Testis (tissue), 3 donors: ENCODE measurements around the gene CDH5. TPM values are rescaled to one million over a fixed set of nuclear protein-coding genes. Genes with fewer than 3 reads are reported as not detected.

ENCODE experiments used
- DNase-seq: peaks from one replicate; pipeline ENCODE4 v3.0.0-alpha.2; 2019
- H3K27ac ChIP-seq, 2 donors: fragments of 200-600 bp; sonication (generic); one replicate each; pipeline ENCODE4 v1.5.1; 2019
- H3K27me3 ChIP-seq: fragments of 200-600 bp; sonication (generic); one replicate; pipeline ENCODE4 v1.5.1; 2019
- H3K36me3 ChIP-seq: fragments of 200-600 bp; sonication (generic); one replicate; pipeline ENCODE4 v1.5.1; 2017; ENCODE audit warnings: low read depth; ENCODE audit errors: missing control alignments
- H3K4me1 ChIP-seq: fragments of 200-600 bp; sonication (generic); one replicate; pipeline ENCODE4 v1.5.1; 2019
- H3K4me3 ChIP-seq, 2 donors: fragments of 200-600 bp; sonication (generic); one replicate each; pipeline ENCODE4 v1.5.1; 2017 to 2019
- H3K9me3 ChIP-seq: fragments of 200-600 bp; sonication (generic); one replicate; pipeline ENCODE4 v1.5.1; 2017
- CTCF ChIP-seq, 3 experiments: fragments of 450-650 bp in 2 of 3; fragments of 200-600 bp in 1 of 3; sonication (generic) in 1 of 3; IDR thresholded peaks; one replicate each; pipeline ENCODE4 v1.5.1; 2016 to 2019; ENCODE audit warnings: antibody characterized with exemption in 3 of 3, mild to moderate bottlenecking in 2 of 3, moderate library complexity in 1 of 3
- POLR2A ChIP-seq: fragments of 450-650 bp; IDR thresholded peaks from one replicate; pipeline ENCODE4 v1.6.1; 2017; ENCODE audit warnings: antibody characterized with exemption, mild to moderate bottlenecking, moderate library complexity
- WGBS, 2 donors: methylation state at CpG; one replicate each; pipeline ENCODE4 v1.1.5; 2018; 5-methylcytosine and 5-hydroxymethylcytosine counted together
- intact Hi-C: fragments of 100-400 bp; cut with DNase I; formaldehyde crosslinking; loops from one replicate; pipeline ENCODE4 v1.15.1; 2023; ENCODE audit warnings: low total_unique reads
- polyA plus RNA-seq: library from polyadenylated mRNA; stranded (reverse); fragments of 350-450 nt; fragmentation: Illumina TruSeq; extraction: RNeasy Lipid Tissue Mini Kit (QIAGEN cat#74804); gene quantifications from one replicate; pipeline ENCODE4 v1.2.3, GENCODE V29; 2014; ENCODE audit warnings: low read depth, low replicate concordance; ENCODE audit not compliant: insufficient read depth
- total RNA-seq, 2 donors: library from RNA; depleted of rRNA; stranded (reverse); fragments of >200 nt; gene quantifications; one replicate each; pipeline ENCODE4 v1.2.3, GENCODE V29; 2016

The CDH5 gene
- total and polyA plus RNA-seq, 3 donors from 2014 or later: 22.1 to 40.6 (median 23.8) TPM

DNA sequence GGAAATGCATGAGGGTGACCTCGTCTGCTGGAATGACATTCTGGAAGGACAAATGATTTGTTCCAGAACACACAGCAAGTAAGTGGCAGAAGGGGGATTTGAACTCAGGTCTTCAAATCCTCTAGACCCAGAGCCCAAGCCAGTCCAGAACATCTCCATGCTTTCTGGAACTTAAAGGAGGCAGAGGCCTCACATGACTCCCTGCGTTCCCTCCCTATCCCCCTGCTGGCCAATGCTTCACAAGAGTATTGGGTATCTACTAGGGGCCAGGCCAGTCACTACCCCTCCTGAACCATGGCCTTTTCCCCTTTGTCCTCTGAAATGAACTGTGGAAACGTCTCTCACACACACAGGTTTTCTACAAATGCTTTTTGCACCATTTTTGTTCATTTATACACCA is 53.0 kb downstream of the CDH5 start:
- Histone ChIP-seq H3K4me3 (no peak overlapping the region), H3K9me3 (no peaks in the 10 kb centered on the region), H3K27me3 (no peaks in the 10 kb centered on the region), H3K36me3 (no peaks in the 10 kb centered on the region), H3K27ac (no peak overlapping the region), H3K4me1 (no peaks in the 10 kb centered on the region)
- TF ChIP-seq POLR2A (no peak), CTCF (IDR thresholded peaks at IDR 0.05) (no peak)
- DNase-seq: no peak
- intact Hi-C loops: no loop called here
- WGBS, 2 donors: 61 to 69% methylated on average over 3 of the region's 3 CpGs

GRCh38 chr16:66420396-66420795 is 53.9 kb downstream of the CDH5 start:
- WGBS, 2 donors: 40 to 63% methylated on average over 1 of the region's 1 CpG
- Histone ChIP-seq H3K4me3 (no peak overlapping the region), H3K9me3 (no peaks in the 10 kb centered on the region), H3K27ac (no peak overlapping the region), H3K4me1 (no peaks in the 10 kb centered on the region), H3K27me3 (no peaks in the 10 kb centered on the region), H3K36me3 (no peaks in the 10 kb centered on the region)
- no peak for DNase-seq
- no peak for TF ChIP-seq POLR2A
- TF ChIP-seq CTCF (IDR thresholded peaks at IDR 0.05): no peak
- intact Hi-C loops: no loop called here

GRCh38 chr16:66421891-66422290 is 55.4 kb downstream of the CDH5 start:
- DNase-seq: no peak
- intact Hi-C loops: no loop called here
- no peak overlapping the region for H3K27ac ChIP-seq
- TF ChIP-seq POLR2A: no peak
- no peak for TF ChIP-seq CTCF (IDR thresholded peaks at IDR 0.05)
- no peaks in the 10 kb centered on the region for H3K9me3 ChIP-seq
- peaks cover 5% of the 10 kb centered on the region for H3K4me1 ChIP-seq
- H3K36me3 ChIP-seq: no peaks in the 10 kb centered on the region
- H3K27me3 ChIP-seq: no peaks in the 10 kb centered on the region
- 79 to 89% methylated on average over 6 of the region's 6 CpGs for WGBS, 2 donors
- no peak overlapping the region for H3K4me3 ChIP-seq

- DNase-seq: no peak
- 71 to 75% methylated on average over 2 of the region's 2 CpGs for WGBS, 2 donors
- H3K27me3 ChIP-seq: no peaks in the 10 kb centered on the region
- H3K9me3 ChIP-seq: no peaks in the 10 kb centered on the region
- H3K4me3 ChIP-seq: no peak overlapping the region
- intact Hi-C loops: no loop called here
- TF ChIP-seq CTCF (IDR thresholded peaks at IDR 0.05): no peak
- TF ChIP-seq POLR2A: no peak
- H3K4me1 ChIP-seq: peaks cover 5% of the 10 kb centered on the region
- no peak overlapping the region for H3K27ac ChIP-seq
- H3K36me3 ChIP-seq: no peaks in the 10 kb centered on the region
These were observed 55.9 kb downstream of the CDH5 start for GRCh38 chr16:66422366-66422765.

- no peak for TF ChIP-seq POLR2A
- TF ChIP-seq CTCF (IDR thresholded peaks at IDR 0.05): no peak
- intact Hi-C loops: no loop called here
- no peaks in the 10 kb centered on the region for H3K9me3 ChIP-seq
- H3K4me1 ChIP-seq: peaks cover 5% of the 10 kb centered on the region
- DNase-seq: no peak
- WGBS, 2 donors: 93 to 96% methylated on average over 1 of the region's 1 CpG
- H3K27me3 ChIP-seq: no peaks in the 10 kb centered on the region
- H3K4me3 ChIP-seq: no peak overlapping the region
- H3K36me3 ChIP-seq: no peaks in the 10 kb centered on the region
- H3K27ac ChIP-seq: no peak overlapping the region
These were observed 56.7 kb downstream of the CDH5 start for GRCh38 chr16:66423177-66423576.
